SK-N-SH treated with all-trans-retinoic acid at 6 μM for 48 hours (cell line): Measurements from ENCODE around the gene NTM.

Experiments used
- CREB5 ChIP-seq: fragments of 250-450 bp; sonication (Bioruptor Pico); IDR thresholded peaks from 2 replicates; pipeline ENCODE4 v1.5.1; 2020; ENCODE audit warnings: low read depth, mild to moderate bottlenecking, moderate library complexity
- CSDC2 ChIP-seq: fragments of 250-450 bp; sonication (Bioruptor Pico); IDR thresholded peaks from 2 replicates; pipeline ENCODE4 v1.5.0; 2020; ENCODE audit warnings: mild to moderate bottlenecking, moderate library complexity
- ESRRG ChIP-seq: fragments of 250-450 bp; sonication (Bioruptor Pico); IDR thresholded peaks from 2 replicates; pipeline ENCODE4 v1.6.1; 2021; ENCODE audit warnings: mild to moderate bottlenecking
- OSR1 ChIP-seq: fragments of 250-450 bp; sonication (Bioruptor Pico); IDR thresholded peaks from 2 replicates; pipeline ENCODE4 v1.8.0; 2022; ENCODE audit warnings: moderate library complexity, mild to moderate bottlenecking, inconsistent platforms
- PATZ1 ChIP-seq: fragments of 250-450 bp; sonication (Bioruptor Pico); IDR thresholded peaks from 2 replicates; pipeline ENCODE4 v1.8.0; 2020; ENCODE audit warnings: mild to moderate bottlenecking, moderate library complexity, borderline replicate concordance
- RARB ChIP-seq: fragments of 250-450 bp; sonication (Bioruptor Pico); IDR thresholded peaks from 2 replicates; pipeline ENCODE4 v1.8.0; 2021; ENCODE audit warnings: mild to moderate bottlenecking, moderate library complexity
- SNAI2 ChIP-seq: fragments of 250-450 bp; sonication (Bioruptor Pico); IDR thresholded peaks from 2 replicates; pipeline ENCODE4 v1.5.0; 2020; ENCODE audit warnings: mild to moderate bottlenecking, moderate library complexity
- TOX ChIP-seq: fragments of 250-450 bp; sonication (Bioruptor Pico); IDR thresholded peaks from 2 replicates; pipeline ENCODE4 v1.8.0; 2021; ENCODE audit warnings: mild to moderate bottlenecking, moderate library complexity, borderline replicate concordance
- TSHZ2 ChIP-seq: fragments of 250-450 bp; sonication (Bioruptor Pico); IDR thresholded peaks from 2 replicates; pipeline ENCODE4 v1.5.0; 2020; ENCODE audit warnings: mild to moderate bottlenecking, moderate library complexity
- ZC3H10 ChIP-seq: fragments of 250-450 bp; sonication (Bioruptor Pico); IDR thresholded peaks from 2 replicates; pipeline ENCODE4 v1.5.1; 2021; ENCODE audit warnings: mild to moderate bottlenecking, moderate library complexity
- ZFP3 ChIP-seq: fragments of 250-450 bp; sonication (Bioruptor Pico); IDR thresholded peaks from 2 replicates; pipeline ENCODE4 v1.5.0; 2020; ENCODE audit warnings: mild to moderate bottlenecking, moderate library complexity
- ZFP30 ChIP-seq: fragments of 450-650 bp; formaldehyde crosslinking; IDR thresholded peaks from 2 replicates; pipeline ENCODE4 v1.5.0; 2022; ENCODE audit warnings: mild to moderate bottlenecking, moderate library complexity
- ZNF565 ChIP-seq: fragments of 450-650 bp; formaldehyde crosslinking; conservative IDR thresholded peaks from 2 replicates; pipeline ENCODE4 v1.5.0; 2020; ENCODE audit warnings: low read depth, mild to moderate bottlenecking, moderate library complexity
- ZNF8 ChIP-seq: fragments of 450-650 bp; formaldehyde crosslinking; IDR thresholded peaks from 2 replicates; pipeline ENCODE4 v1.5.0; 2020; ENCODE audit warnings: mild to moderate bottlenecking, moderate library complexity

GRCh38 chr11:132264616-132265015 lies 894.2 kb downstream of the NTM start:
- TF ChIP-seq ZFP3 (CRISPR knock-in tag): no peak
- TF ChIP-seq PATZ1 (CRISPR knock-in tag): no peak
- no peak for TF ChIP-seq ZC3H10 (CRISPR knock-in tag)
- TF ChIP-seq RARB (CRISPR knock-in tag): no peak
- TF ChIP-seq TSHZ2 (CRISPR knock-in tag): no peak
- TF ChIP-seq CSDC2 (CRISPR knock-in tag): no peak
- no peak for TF ChIP-seq SNAI2 (CRISPR knock-in tag)
- no peak for TF ChIP-seq ZNF565 (CRISPR knock-in tag)
- no peak for TF ChIP-seq OSR1
- TF ChIP-seq TOX (CRISPR knock-in tag): no peak
- no peak for TF ChIP-seq ZFP30 (CRISPR knock-in tag)
- no peak for TF ChIP-seq CREB5 (CRISPR knock-in tag)
- no peak for TF ChIP-seq ZNF8
- TF ChIP-seq ESRRG: no peak
